Measurements from ENCODE around the gene CPNE1. TPM values are rescaled to one million over a fixed set of nuclear protein-coding genes. Genes with fewer than 3 reads are reported as not detected.

The CPNE1 gene
- total and polyA plus RNA-seq, 9 donors, result 45.6 to 176 (median 145) TPM

DNA sequence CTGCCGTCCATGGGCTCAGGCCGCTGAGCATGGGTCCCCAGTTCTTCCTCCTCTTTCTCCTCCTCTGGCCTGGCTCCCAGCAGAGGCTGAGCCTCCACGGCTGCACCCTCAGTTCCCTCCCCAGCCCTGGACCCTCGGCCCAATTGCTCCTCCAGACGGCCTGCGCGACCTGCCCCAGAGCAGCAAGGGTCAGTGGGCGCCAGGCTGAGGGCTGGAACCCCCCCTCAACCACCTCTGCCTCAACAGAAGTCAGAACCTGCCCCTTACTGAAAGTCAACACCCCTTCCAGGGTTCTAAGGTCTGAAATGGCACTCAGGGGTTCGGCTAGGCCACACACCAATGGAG lies 65.0 kb downstream of the CPNE1 start:
- DNase-seq, result no peak
- WGBS (ENCODE audit: insufficient coverage), result 80% methylated on average over 8 of the region's 9 CpGs
- peaks cover 50% of the 10 kb centered on the region for H3K27me3 ChIP-seq (ENCODE audit: control insufficient read depth, insufficient read depth, low read length)
- H3K9me3 ChIP-seq (replicated peaks; ENCODE audit: control insufficient read depth, low read depth, low read length), result no peaks in the 10 kb centered on the region
- H3K36me3 ChIP-seq (ENCODE audit: control insufficient read depth, insufficient read depth, low read length), result no peaks in the 10 kb centered on the region
- H3K27ac ChIP-seq (ENCODE audit: low read length), result no peak overlapping the region
- H3K4me3 ChIP-seq (ENCODE audit: low read length), result no peak overlapping the region
- H3K4me1 ChIP-seq (ENCODE audit: control insufficient read depth, insufficient read depth, low read length), result peaks cover 16% of the 10 kb centered on the region

DNA sequence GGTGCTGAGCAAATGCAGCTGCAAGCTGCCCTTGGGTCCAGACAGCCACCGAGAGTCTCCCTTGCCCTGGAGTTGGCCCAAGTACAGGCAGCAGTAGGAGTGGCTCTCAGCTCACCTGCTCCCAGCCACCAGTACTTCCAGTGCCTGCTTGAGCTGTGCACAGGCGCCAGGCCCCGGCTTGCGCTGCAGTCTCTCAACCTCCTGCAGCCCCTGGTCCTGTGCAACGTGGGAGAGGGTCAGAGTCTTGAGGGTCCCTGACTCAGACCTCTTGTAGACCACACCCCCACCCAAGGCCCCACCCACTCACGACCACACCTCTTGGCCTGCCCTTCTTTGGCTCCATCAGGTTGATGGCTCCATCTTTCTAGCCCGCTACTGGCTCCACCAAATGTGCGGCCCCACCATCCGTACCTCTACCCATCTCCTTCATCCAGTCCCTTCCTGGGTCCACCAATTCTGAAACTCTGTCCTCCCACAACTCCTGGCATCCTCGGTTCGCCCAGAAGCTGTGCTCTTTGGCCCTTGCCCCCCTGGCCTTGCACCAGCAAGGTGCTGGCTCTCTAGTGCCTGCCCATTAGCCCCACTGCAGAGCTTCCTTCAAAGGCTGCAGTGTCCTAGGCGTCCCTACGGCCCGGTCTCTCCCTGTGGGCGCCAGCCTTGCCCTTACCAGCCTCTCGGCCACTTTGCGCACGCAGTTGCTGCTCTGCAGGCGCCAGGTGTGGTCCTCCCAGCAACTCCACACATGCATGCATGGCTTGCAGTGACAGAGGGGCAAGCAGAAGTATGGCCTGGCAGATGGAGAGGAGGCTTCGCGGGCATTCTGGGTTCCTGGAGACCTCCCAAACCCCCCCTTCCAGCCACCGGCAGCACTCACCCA lies 65.6 kb downstream of the CPNE1 start:
- no peaks in the 10 kb centered on the region for H3K9me3 ChIP-seq (replicated peaks; ENCODE audit: control insufficient read depth, low read depth, low read length)
- H3K4me1 ChIP-seq (ENCODE audit: control insufficient read depth, insufficient read depth, low read length), result peaks cover 16% of the 10 kb centered on the region
- no peaks in the 10 kb centered on the region for H3K36me3 ChIP-seq (ENCODE audit: control insufficient read depth, insufficient read depth, low read length)
- DNase-seq, result no peak
- H3K27me3 ChIP-seq (ENCODE audit: control insufficient read depth, insufficient read depth, low read length), result peaks cover 50% of the 10 kb centered on the region
- H3K27ac ChIP-seq (ENCODE audit: low read length), result no peak overlapping the region
- no peak overlapping the region for H3K4me3 ChIP-seq (ENCODE audit: low read length)
- 75% methylated on average over 17 of the region's 22 CpGs for WGBS (ENCODE audit: insufficient coverage)

DNA sequence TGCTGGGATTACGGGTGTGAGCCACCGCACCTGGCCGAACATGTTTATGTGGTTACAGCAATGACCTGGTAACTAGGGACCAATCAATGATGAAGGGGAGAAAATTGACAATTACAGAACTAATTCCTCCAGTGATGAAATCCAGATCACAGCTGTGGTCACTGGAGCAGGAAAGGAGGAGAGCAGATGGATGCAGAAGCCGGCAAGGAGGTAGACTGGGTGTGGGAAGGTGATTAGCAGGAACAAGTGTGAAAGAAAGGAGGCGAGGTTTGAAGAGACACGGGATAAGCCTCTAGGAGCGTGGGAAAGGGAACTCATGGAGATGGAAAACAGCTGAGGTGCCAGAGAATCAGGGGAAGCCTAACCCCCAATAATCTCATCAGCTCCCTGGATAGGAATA lies 66.2 kb downstream of the CPNE1 start:
- Histone ChIP-seq H3K4me3 (ENCODE audit: low read length) (no peak overlapping the region), H3K27ac (ENCODE audit: low read length) (no peak overlapping the region), H3K36me3 (ENCODE audit: control insufficient read depth, insufficient read depth, low read length) (no peaks in the 10 kb centered on the region), H3K4me1 (ENCODE audit: control insufficient read depth, insufficient read depth, low read length) (peaks cover 16% of the 10 kb centered on the region), H3K27me3 (ENCODE audit: control insufficient read depth, insufficient read depth, low read length) (peaks cover 50% of the 10 kb centered on the region), H3K9me3 (replicated peaks; ENCODE audit: control insufficient read depth, low read depth, low read length) (no peaks in the 10 kb centered on the region)
- WGBS (ENCODE audit: insufficient coverage), result 36% methylated on average over 7 of the region's 7 CpGs
- no peak for DNase-seq

DNA sequence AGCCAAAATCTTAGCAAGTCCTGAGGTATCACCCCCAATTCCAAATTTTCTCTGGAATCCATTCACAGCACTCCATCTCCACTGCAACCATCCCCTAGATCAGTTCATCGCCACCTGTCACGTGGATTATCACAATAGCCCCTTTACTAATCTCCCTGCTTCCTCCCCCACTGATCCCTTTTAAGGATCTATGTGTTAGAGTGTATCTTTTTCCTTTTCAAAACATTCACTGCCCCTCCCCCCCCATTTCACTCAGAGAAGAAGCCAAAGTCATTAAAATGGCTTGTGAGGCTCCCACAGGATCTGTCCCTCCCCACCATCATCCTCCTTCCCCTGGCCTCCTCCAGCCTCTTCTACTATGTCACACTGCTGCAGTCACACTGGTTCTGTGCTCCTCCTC lies 67.5 kb downstream of the CPNE1 start:
- Histone ChIP-seq H3K36me3 (ENCODE audit: control insufficient read depth, insufficient read depth, low read length) (no peaks in the 10 kb centered on the region), H3K9me3 (replicated peaks; ENCODE audit: control insufficient read depth, low read depth, low read length) (no peaks in the 10 kb centered on the region), H3K4me1 (ENCODE audit: control insufficient read depth, insufficient read depth, low read length) (peaks cover 16% of the 10 kb centered on the region), H3K27me3 (ENCODE audit: control insufficient read depth, insufficient read depth, low read length) (peaks cover 40% of the 10 kb centered on the region), H3K27ac (ENCODE audit: low read length) (no peak overlapping the region), H3K4me3 (ENCODE audit: low read length) (no peak overlapping the region)
- DNase-seq, result no peak
- WGBS (ENCODE audit: insufficient coverage), result no CpG with 5 or more reads among the region's 2 CpGs

DNA sequence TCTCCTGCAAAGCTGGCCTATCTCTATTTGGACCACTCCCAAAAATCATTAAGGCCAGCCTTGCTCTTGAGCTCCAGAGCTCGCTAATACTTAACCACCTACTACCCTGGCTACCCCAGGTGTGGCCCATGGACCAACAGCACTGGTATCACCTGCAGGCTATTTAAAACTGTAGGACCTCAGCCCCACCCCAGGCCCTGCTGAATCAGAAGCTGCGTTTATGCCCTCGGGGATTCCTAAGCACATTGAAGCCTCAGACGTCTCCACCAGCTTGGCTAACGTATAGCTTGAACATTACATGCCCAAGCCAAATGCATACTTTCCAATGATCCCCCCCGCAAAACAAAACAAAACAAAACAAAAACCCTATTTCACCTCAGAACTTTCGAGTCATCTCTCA lies 68.8 kb downstream of the CPNE1 start:
- 66% methylated on average over 7 of the region's 7 CpGs for WGBS (ENCODE audit: insufficient coverage)
- no peak overlapping the region for H3K4me3 ChIP-seq (ENCODE audit: low read length)
- no peaks in the 10 kb centered on the region for H3K36me3 ChIP-seq (ENCODE audit: control insufficient read depth, insufficient read depth, low read length)
- H3K27ac ChIP-seq (ENCODE audit: low read length), result no peak overlapping the region
- no peak for DNase-seq
- peaks cover 29% of the 10 kb centered on the region for H3K27me3 ChIP-seq (ENCODE audit: control insufficient read depth, insufficient read depth, low read length)
- H3K4me1 ChIP-seq (ENCODE audit: control insufficient read depth, insufficient read depth, low read length), result peaks cover 5% of the 10 kb centered on the region
- no peaks in the 10 kb centered on the region for H3K9me3 ChIP-seq (replicated peaks; ENCODE audit: control insufficient read depth, low read depth, low read length)

DNA sequence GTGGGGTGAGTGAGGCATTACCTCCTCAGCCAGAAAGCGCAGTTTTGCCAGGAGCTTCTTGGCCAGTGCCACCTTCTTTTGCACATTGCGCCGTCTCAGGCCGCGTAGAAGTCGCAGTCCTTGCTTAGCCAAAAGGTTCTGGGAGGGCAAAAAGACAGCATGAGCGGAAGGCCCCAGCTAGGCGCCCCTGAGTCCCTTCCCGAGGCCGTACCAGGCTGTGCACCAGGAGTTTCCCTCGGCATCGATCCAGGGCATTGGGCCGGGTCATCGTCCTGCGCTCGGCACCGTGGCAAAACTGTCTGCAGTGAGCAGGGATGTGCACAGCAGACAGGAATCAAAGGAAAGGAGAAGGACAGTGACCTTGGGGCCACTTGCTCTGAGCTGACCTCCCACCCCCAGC lies 69.2 kb downstream of the CPNE1 start:
- Histone ChIP-seq H3K36me3 (ENCODE audit: control insufficient read depth, insufficient read depth, low read length) (no peaks in the 10 kb centered on the region), H3K4me3 (ENCODE audit: low read length) (no peak overlapping the region), H3K4me1 (ENCODE audit: control insufficient read depth, insufficient read depth, low read length) (peaks cover under 1% of the 10 kb centered on the region), H3K27ac (ENCODE audit: low read length) (no peak overlapping the region), H3K9me3 (replicated peaks; ENCODE audit: control insufficient read depth, low read depth, low read length) (no peaks in the 10 kb centered on the region), H3K27me3 (ENCODE audit: control insufficient read depth, insufficient read depth, low read length) (peaks cover 25% of the 10 kb centered on the region)
- DNase-seq, result no peak
- 87% methylated on average over 17 of the region's 17 CpGs for WGBS (ENCODE audit: insufficient coverage)

DNA sequence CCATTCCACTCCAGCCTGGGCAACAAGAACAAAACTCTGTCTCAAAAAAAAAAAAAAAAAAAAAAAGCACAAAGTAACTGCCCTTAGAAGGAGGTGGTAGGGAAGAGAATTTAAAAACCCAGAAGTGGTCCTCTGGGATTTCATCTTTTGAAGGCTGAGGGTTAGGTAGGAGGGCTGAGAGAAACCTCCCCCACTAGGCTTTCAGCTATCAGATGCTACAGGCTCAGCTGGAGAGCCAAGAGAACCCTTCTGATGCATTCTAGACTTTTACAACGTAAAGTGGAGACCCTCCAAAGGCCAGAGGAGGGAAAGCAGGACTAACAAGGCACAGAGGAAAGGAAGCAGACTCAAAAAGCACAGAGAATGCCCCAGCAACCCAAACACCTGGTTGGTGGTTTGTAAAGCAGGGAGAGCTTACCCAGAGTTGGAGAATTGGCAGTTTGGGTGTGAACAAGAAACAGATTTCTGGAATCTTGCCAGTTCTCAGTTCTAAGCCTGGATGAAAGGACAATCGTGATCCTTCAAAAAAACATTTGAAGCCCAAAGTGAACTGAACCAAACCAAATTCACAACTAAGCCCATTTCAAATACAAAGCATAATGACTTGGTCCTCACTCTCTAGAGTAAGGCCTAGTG lies 72.2 kb downstream of the CPNE1 start:
- DNase-seq, result no peak
- Histone ChIP-seq H3K9me3 (replicated peaks; ENCODE audit: control insufficient read depth, low read depth, low read length) (no peaks in the 10 kb centered on the region), H3K27ac (ENCODE audit: low read length) (no peak overlapping the region), H3K4me3 (ENCODE audit: low read length) (no peak overlapping the region), H3K27me3 (ENCODE audit: control insufficient read depth, insufficient read depth, low read length) (peaks cover 3% of the 10 kb centered on the region), H3K36me3 (ENCODE audit: control insufficient read depth, insufficient read depth, low read length) (no peaks in the 10 kb centered on the region), H3K4me1 (ENCODE audit: control insufficient read depth, insufficient read depth, low read length) (no peaks in the 10 kb centered on the region)
- WGBS (ENCODE audit: insufficient coverage), result 40% methylated on average over 1 of the region's 2 CpGs

DNA sequence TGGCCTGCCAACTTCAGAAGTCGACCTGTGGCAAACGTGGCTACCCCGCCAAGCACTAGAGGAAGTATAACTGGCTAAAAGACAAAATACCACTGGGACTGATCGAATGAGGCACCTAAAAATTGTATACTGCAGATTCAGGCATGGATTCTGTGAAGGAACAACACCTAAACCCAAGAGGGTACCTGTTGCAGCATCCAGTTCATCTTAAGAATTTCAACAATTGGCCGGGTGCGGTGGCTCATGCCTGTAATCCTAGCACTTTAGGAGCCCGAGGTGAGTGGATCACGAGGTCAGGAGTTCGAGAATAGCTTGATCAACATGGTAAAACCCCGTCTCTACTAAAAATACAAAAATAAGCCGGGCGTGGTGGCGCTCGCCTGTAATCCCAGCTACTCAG lies 76.3 kb downstream of the CPNE1 start:
- H3K9me3 ChIP-seq (replicated peaks; ENCODE audit: control insufficient read depth, low read depth, low read length), result no peaks in the 10 kb centered on the region
- no peak overlapping the region for H3K27ac ChIP-seq (ENCODE audit: low read length)
- H3K27me3 ChIP-seq (ENCODE audit: control insufficient read depth, insufficient read depth, low read length), result no peaks in the 10 kb centered on the region
- H3K36me3 ChIP-seq (ENCODE audit: control insufficient read depth, insufficient read depth, low read length), result no peaks in the 10 kb centered on the region
- 87% methylated on average over 6 of the region's 14 CpGs for WGBS (ENCODE audit: insufficient coverage)
- H3K4me3 ChIP-seq (ENCODE audit: low read length), result no peak overlapping the region
- H3K4me1 ChIP-seq (ENCODE audit: control insufficient read depth, insufficient read depth, low read length), result no peaks in the 10 kb centered on the region
- no peak for DNase-seq

DNA sequence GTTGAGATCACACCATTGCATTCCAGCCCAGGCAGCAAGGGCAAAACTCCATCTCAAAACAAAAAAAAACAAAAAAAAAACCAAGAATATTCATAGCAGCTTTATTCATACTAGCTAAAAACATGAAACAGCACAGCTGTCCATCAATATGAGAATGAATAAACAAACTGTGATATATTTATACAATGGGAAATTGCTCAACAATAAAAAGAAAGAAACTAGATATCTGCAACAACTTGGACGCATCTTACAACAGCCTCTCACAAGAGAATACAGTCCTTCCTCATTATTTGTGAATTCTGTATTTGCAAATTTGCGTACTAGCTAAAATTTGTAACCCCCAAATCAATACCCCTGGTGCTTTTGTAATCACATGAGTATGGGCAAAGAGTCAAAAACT lies 77.3 kb downstream of the CPNE1 start:
- H3K4me1 ChIP-seq (ENCODE audit: control insufficient read depth, insufficient read depth, low read length), result no peaks in the 10 kb centered on the region
- DNase-seq, result no peak
- no peak overlapping the region for H3K4me3 ChIP-seq (ENCODE audit: low read length)
- H3K27ac ChIP-seq (ENCODE audit: low read length), result no peak overlapping the region
- no CpG with 5 or more reads among the region's 2 CpGs for WGBS (ENCODE audit: insufficient coverage)
- no peaks in the 10 kb centered on the region for H3K36me3 ChIP-seq (ENCODE audit: control insufficient read depth, insufficient read depth, low read length)
- H3K9me3 ChIP-seq (replicated peaks; ENCODE audit: control insufficient read depth, low read depth, low read length), result no peaks in the 10 kb centered on the region
- peaks cover under 1% of the 10 kb centered on the region for H3K27me3 ChIP-seq (ENCODE audit: control insufficient read depth, insufficient read depth, low read length)

DNA sequence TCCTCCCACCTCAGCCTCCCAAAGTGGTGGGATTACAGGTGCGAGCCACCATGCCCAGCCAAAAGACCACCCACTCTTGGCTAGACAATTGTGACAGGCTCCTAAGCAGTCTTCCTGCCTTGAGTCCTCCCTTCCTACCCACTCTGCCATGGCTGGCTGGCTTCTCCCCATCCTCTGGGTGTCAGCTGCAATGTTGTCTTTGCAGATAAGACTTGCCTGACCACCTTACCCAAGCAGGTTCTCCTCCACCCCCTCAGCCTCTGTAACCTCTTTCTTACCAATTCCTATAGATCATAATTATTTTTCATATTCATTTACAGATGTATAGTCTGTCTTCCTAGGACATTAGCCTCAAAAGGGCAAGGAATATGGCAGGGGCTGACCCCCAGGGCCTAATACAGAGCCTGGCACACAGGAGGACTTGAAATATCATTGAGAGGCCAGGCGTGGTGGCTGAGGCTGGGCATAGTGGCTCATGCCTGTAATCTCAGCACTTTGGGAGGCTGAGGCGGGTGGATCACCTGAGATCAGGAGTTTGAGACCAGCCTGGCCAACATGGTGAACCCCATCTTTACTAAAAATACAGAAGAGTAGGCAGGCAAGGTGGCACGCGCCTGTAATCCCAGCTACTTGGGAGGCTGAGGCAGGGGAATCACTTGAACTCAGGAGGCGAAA lies 77.8 kb downstream of the CPNE1 start:
- Histone ChIP-seq H3K4me3 (ENCODE audit: low read length) (no peak overlapping the region), H3K36me3 (ENCODE audit: control insufficient read depth, insufficient read depth, low read length) (no peaks in the 10 kb centered on the region), H3K27me3 (ENCODE audit: control insufficient read depth, insufficient read depth, low read length) (peaks cover 2% of the 10 kb centered on the region), H3K4me1 (ENCODE audit: control insufficient read depth, insufficient read depth, low read length) (no peaks in the 10 kb centered on the region), H3K27ac (ENCODE audit: low read length) (no peak overlapping the region), H3K9me3 (replicated peaks; ENCODE audit: control insufficient read depth, low read depth, low read length) (peaks cover 2% of the 10 kb centered on the region)
- WGBS (ENCODE audit: insufficient coverage), result 96% methylated on average over 2 of the region's 6 CpGs
- DNase-seq, result no peak

Data from muscle of leg (tissue), 11 donors.